ENCODE results near the gene BORCS5.
"Not testable (repeated sequence)": the region's sequence is repeated elsewhere in the genome, so short reads cannot be mapped to it uniquely, and the experiment has no call there.

Gene BORCS5

GRCh38 chr12:12467264-12467663, 110.4 kb downstream of the BORCS5 start:
- peaks cover 33% of the 10 kb centered on the region for H3K4me1 Mint-ChIP-seq
- DNase-seq (ENCODE audit: low spot score in 2 of 2) (no peak), ATAC-seq (replicated peaks; ENCODE audit: extremely low read depth, poor library complexity, severe bottlenecking) (peak; percentile 22)
- H3K4me3 Mint-ChIP-seq, result no peak overlapping the region
- peak overlapping the region; percentile 82 for H3K27ac Mint-ChIP-seq (ENCODE audit: low read depth)
- peaks cover 17% of the 10 kb centered on the region for H3K36me3 Mint-ChIP-seq (ENCODE audit: insufficient read depth)
- no peaks in the 10 kb centered on the region for H3K9me3 Mint-ChIP-seq
- no peaks in the 10 kb centered on the region for H3K27me3 Mint-ChIP-seq

- no peaks in the 10 kb centered on the region for H3K9me3 Mint-ChIP-seq
- DNase-seq (ENCODE audit: low spot score in 2 of 2), result no peak
- peak overlapping the region; percentile 82 for H3K27ac Mint-ChIP-seq (ENCODE audit: low read depth)
- peaks cover 33% of the 10 kb centered on the region for H3K4me1 Mint-ChIP-seq
- H3K36me3 Mint-ChIP-seq (ENCODE audit: insufficient read depth), result peaks cover 17% of the 10 kb centered on the region
- H3K27me3 Mint-ChIP-seq, result no peaks in the 10 kb centered on the region
- H3K4me3 Mint-ChIP-seq, result no peak overlapping the region
- ATAC-seq (replicated peaks; ENCODE audit: extremely low read depth, poor library complexity, severe bottlenecking), result no peak
These were observed 110.9 kb downstream of the BORCS5 start for GRCh38 chr12:12467688-12468261.

- peak overlapping the region; percentile 82 for H3K27ac Mint-ChIP-seq (ENCODE audit: low read depth)
- ATAC-seq (replicated peaks; ENCODE audit: extremely low read depth, poor library complexity, severe bottlenecking), result no peak
- peaks cover 34% of the 10 kb centered on the region for H3K4me1 Mint-ChIP-seq
- DNase-seq (ENCODE audit: low spot score in 2 of 2), result no peak
- H3K27me3 Mint-ChIP-seq, result no peaks in the 10 kb centered on the region
- H3K36me3 Mint-ChIP-seq (ENCODE audit: insufficient read depth), result peaks cover 19% of the 10 kb centered on the region
- no peak overlapping the region for H3K4me3 Mint-ChIP-seq
- no peaks in the 10 kb centered on the region for H3K9me3 Mint-ChIP-seq
These were observed 111.7 kb downstream of the BORCS5 start for GRCh38 chr12:12468575-12468974.

GRCh38 chr12:12469386-12469785, 112.5 kb downstream of the BORCS5 start:
- no peak overlapping the region for H3K27ac Mint-ChIP-seq (ENCODE audit: low read depth)
- peaks cover 40% of the 10 kb centered on the region for H3K4me1 Mint-ChIP-seq
- ATAC-seq (replicated peaks; ENCODE audit: extremely low read depth, poor library complexity, severe bottlenecking) (no peak), DNase-seq (ENCODE audit: low spot score in 2 of 2) (no peak)
- H3K36me3 Mint-ChIP-seq (ENCODE audit: insufficient read depth), result peaks cover 19% of the 10 kb centered on the region
- no peak overlapping the region for H3K4me3 Mint-ChIP-seq
- H3K27me3 Mint-ChIP-seq, result no peaks in the 10 kb centered on the region
- H3K9me3 Mint-ChIP-seq, result no peaks in the 10 kb centered on the region

GRCh38 chr12:12470751-12471306, 114.0 kb downstream of the BORCS5 start:
- Mint-ChIP-seq H3K27ac (ENCODE audit: low read depth) (no peak overlapping the region), H3K4me1 (peaks cover 54% of the 10 kb centered on the region), H3K9me3 (no peaks in the 10 kb centered on the region), H3K4me3 (no peak overlapping the region), H3K27me3 (no peaks in the 10 kb centered on the region), H3K36me3 (ENCODE audit: insufficient read depth) (peaks cover 24% of the 10 kb centered on the region)
- DNase-seq (ENCODE audit: low spot score in 2 of 2), result no peak
- ATAC-seq (replicated peaks; ENCODE audit: extremely low read depth, poor library complexity, severe bottlenecking), result no peak

- H3K27me3 Mint-ChIP-seq; DNase-seq (ENCODE audit: low spot score in 2 of 2); H3K4me3 Mint-ChIP-seq; H3K27ac Mint-ChIP-seq (ENCODE audit: low read depth); ATAC-seq (replicated peaks; ENCODE audit: extremely low read depth, poor library complexity, severe bottlenecking); H3K9me3 Mint-ChIP-seq: not testable (repeated sequence)
- Mint-ChIP-seq H3K36me3 (ENCODE audit: insufficient read depth) (peaks cover 20% of the 10 kb centered on the region), H3K4me1 (peaks cover 48% of the 10 kb centered on the region)
These were observed 115.4 kb downstream of the BORCS5 start for GRCh38 chr12:12471982-12472961.

GRCh38 chr12:12473223-12473622, 116.3 kb downstream of the BORCS5 start:
- ATAC-seq (replicated peaks; ENCODE audit: extremely low read depth, poor library complexity, severe bottlenecking), result no peak
- DNase-seq (ENCODE audit: low spot score in 2 of 2), result no peak
- no peak overlapping the region for H3K4me3 Mint-ChIP-seq
- H3K9me3 Mint-ChIP-seq, result no peaks in the 10 kb centered on the region
- no peaks in the 10 kb centered on the region for H3K27me3 Mint-ChIP-seq
- H3K36me3 Mint-ChIP-seq (ENCODE audit: insufficient read depth), result peaks cover 16% of the 10 kb centered on the region
- peak overlapping the region; percentile 100 for H3K27ac Mint-ChIP-seq (ENCODE audit: low read depth)
- H3K4me1 Mint-ChIP-seq, result peaks cover 39% of the 10 kb centered on the region

GRCh38 chr12:12474471-12474928, 117.6 kb downstream of the BORCS5 start:
- no peaks in the 10 kb centered on the region for H3K9me3 Mint-ChIP-seq
- H3K27me3 Mint-ChIP-seq, result no peaks in the 10 kb centered on the region
- DNase-seq (ENCODE audit: low spot score in 2 of 2) (peak in 1 of 2 donors; percentile 28), ATAC-seq (replicated peaks; ENCODE audit: extremely low read depth, poor library complexity, severe bottlenecking) (peak; percentile 59)
- H3K4me1 Mint-ChIP-seq, result peaks cover 33% of the 10 kb centered on the region
- H3K27ac Mint-ChIP-seq (ENCODE audit: low read depth), result peak overlapping the region; percentile 100
- H3K4me3 Mint-ChIP-seq, result peak overlapping the region; percentile 71
- H3K36me3 Mint-ChIP-seq (ENCODE audit: insufficient read depth), result peaks cover 21% of the 10 kb centered on the region

GRCh38 chr12:12474931-12475795, 118.3 kb downstream of the BORCS5 start:
- H3K4me3 Mint-ChIP-seq, result peak overlapping the region; percentile 71

GRCh38 chr12:12476857-12477531, 120.1 kb downstream of the BORCS5 start:
- no peak for ATAC-seq (replicated peaks; ENCODE audit: extremely low read depth, poor library complexity, severe bottlenecking)
- DNase-seq (ENCODE audit: low spot score in 2 of 2), result no peak
- peaks cover 32% of the 10 kb centered on the region for H3K4me1 Mint-ChIP-seq
- H3K27ac Mint-ChIP-seq (ENCODE audit: low read depth), result no peak overlapping the region
- no peak overlapping the region for H3K4me3 Mint-ChIP-seq
- no peaks in the 10 kb centered on the region for H3K9me3 Mint-ChIP-seq
- peaks cover 24% of the 10 kb centered on the region for H3K36me3 Mint-ChIP-seq (ENCODE audit: insufficient read depth)
- H3K27me3 Mint-ChIP-seq, result no peaks in the 10 kb centered on the region

More at GRCh38 chr12:12474931-12475795, 118.3 kb downstream of the BORCS5 start:
- Mint-ChIP-seq H3K27ac (ENCODE audit: low read depth) (peak overlapping the region; percentile 100), H3K36me3 (ENCODE audit: insufficient read depth) (peaks cover 21% of the 10 kb centered on the region), H3K27me3 (no peaks in the 10 kb centered on the region), H3K9me3 (no peaks in the 10 kb centered on the region), H3K4me1 (peaks cover 33% of the 10 kb centered on the region)
- ATAC-seq (replicated peaks; ENCODE audit: extremely low read depth, poor library complexity, severe bottlenecking) (peak; percentile 86), DNase-seq (ENCODE audit: low spot score in 2 of 2) (peak in 1 of 2 donors; percentile 49)

- no peak overlapping the region for H3K4me3 Mint-ChIP-seq
- H3K27ac Mint-ChIP-seq (ENCODE audit: low read depth), result peak overlapping the region; percentile 16
- H3K27me3 Mint-ChIP-seq, result no peaks in the 10 kb centered on the region
- no peaks in the 10 kb centered on the region for H3K9me3 Mint-ChIP-seq
- H3K36me3 Mint-ChIP-seq (ENCODE audit: insufficient read depth), result peaks cover 27% of the 10 kb centered on the region
- H3K4me1 Mint-ChIP-seq, result peaks cover 37% of the 10 kb centered on the region
- DNase-seq (ENCODE audit: low spot score in 2 of 2), result no peak
- no peak for ATAC-seq (replicated peaks; ENCODE audit: extremely low read depth, poor library complexity, severe bottlenecking)
These were observed 120.6 kb downstream of the BORCS5 start for GRCh38 chr12:12477532-12477890.
